Muscle layer of colon (tissue), 2 donors: Measurements from ENCODE around the gene OLFM2.

Experiments used
- H3K27ac ChIP-seq: one replicate; pipeline ENCODE4 v1.7.0; 2013; ENCODE audit warnings: low read depth, mild to moderate bottlenecking, low read length, moderate library complexity
- H3K27me3 ChIP-seq, 2 donors: one replicate each; pipeline ENCODE4 v1.7.0; 2013; ENCODE audit warnings: low read length in 2 of 2, mild to moderate bottlenecking in 2 of 2; ENCODE audit not compliant: insufficient read depth in 2 of 2, control insufficient read depth in 1 of 2
- H3K36me3 ChIP-seq: one replicate; pipeline ENCODE4 v1.7.0; 2013; ENCODE audit warnings: mild to moderate bottlenecking, low read length; ENCODE audit not compliant: insufficient read depth
- H3K4me1 ChIP-seq: one replicate; pipeline ENCODE4 v1.7.0; 2013; ENCODE audit warnings: mild to moderate bottlenecking, low read length; ENCODE audit not compliant: insufficient read depth
- H3K4me3 ChIP-seq, 2 donors: one replicate each; pipeline ENCODE4 v1.7.0; 2013; ENCODE audit warnings: low read length in 2 of 2, low read depth in 1 of 2, mild to moderate bottlenecking in 1 of 2, moderate library complexity in 1 of 2
- H3K9ac ChIP-seq: one replicate; pipeline ENCODE4 v1.7.0; 2013; ENCODE audit warnings: low read length
- H3K9me3 ChIP-seq: one replicate; pipeline ENCODE4 v1.7.0; 2013; ENCODE audit warnings: mild to moderate bottlenecking, low read length
- donor health status: abdominal sarcoma.
- donor health status: Adenocarcinoma of cecum.

OLFM2 gene

DNA sequence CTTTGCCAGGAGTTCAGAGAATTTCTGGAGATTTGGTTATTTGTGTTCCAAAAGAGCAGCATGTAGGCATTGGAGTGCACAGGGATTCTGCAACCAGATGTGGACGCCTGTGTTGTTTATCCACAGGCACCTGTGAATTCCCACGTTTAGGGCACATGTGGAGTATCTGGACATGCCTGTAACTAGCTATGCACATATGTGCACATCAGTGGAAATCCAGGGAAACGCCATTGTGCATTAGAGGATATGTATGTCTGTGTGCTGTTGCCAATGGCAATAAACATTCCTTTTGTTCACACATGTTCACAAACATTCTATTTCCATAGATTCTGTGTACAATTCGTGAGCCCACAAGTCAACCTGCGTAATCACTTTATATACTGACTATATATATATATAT lies 34.7 kb downstream of the OLFM2 start:
- Histone ChIP-seq H3K27ac (no peak overlapping the region), H3K4me1 (no peaks in the 10 kb centered on the region), H3K36me3 (no peaks in the 10 kb centered on the region), H3K4me3 (no peak overlapping the region), H3K9ac (no peak overlapping the region), H3K9me3 (no peaks in the 10 kb centered on the region), H3K27me3 (peaks cover 0 to 10% of the 10 kb centered on the region in 2 donors)

DNA sequence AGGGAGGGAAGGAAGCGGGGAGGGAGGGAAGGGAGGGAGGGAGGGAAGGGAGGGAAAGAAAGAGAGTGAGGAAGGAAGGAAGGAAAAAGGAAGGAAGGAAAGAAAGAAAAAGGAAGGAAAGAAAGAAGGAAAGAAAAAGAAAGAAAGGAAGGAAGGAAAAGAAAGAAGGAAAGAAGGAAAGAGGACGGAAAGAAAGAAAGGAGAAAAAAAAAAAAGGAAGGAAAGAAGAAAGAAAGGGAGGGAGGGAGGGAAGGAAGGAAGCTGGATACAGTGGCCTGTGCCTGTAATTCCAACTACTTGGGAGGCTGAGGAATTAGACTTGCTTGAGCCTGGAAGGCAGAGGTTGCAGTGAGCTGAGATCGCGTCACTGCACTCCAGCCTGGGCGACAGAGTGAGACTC lies 35.3 kb downstream of the OLFM2 start:
- Histone ChIP-seq H3K36me3 (no peaks in the 10 kb centered on the region), H3K9me3 (no peaks in the 10 kb centered on the region), H3K27ac (no peak overlapping the region), H3K4me3 (no peak overlapping the region), H3K27me3 (peaks cover 0 to 10% of the 10 kb centered on the region in 2 donors), H3K9ac (no peak overlapping the region), H3K4me1 (no peaks in the 10 kb centered on the region)

DNA sequence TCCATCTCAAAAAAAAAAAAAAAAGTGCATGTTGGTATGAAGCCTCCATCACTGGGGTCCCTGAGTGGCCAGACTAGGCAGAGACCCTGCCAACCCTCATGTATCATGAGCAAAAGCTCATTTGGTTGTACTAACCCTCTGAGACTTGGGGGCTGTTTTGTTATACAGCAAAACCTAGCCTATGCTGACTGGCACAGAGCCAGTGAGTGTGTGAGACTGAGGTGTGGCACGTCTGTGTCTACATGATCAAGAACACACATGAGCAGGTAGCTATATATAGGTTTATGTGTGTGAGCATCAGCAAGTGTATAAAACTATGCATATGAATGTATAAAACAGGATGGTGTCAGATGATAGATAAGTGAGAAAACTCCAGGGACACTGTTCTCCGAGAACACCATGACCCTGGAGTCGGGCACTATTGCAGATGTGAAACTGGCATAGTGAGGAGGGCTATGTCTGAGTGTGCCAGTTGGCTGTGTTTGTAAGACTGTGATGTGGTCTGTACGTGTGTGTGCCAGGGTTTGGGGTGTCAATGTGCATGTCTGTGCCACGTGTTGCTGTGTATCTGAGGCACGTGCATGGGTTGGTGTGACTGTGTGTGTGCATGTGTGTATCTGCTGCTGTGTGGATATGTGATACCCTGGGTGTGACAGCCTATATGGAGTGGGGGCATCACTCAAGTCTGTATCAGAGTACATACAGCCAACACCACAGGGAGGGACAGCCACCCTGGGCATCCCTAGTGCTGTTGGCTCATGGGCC lies 44.5 kb downstream of the OLFM2 start:
- no peak overlapping the region for H3K4me3 ChIP-seq
- no peaks in the 10 kb centered on the region for H3K27me3 ChIP-seq
- H3K36me3 ChIP-seq, result no peaks in the 10 kb centered on the region
- H3K9me3 ChIP-seq, result no peaks in the 10 kb centered on the region
- H3K9ac ChIP-seq, result no peak overlapping the region
- no peak overlapping the region for H3K27ac ChIP-seq
- H3K4me1 ChIP-seq, result no peaks in the 10 kb centered on the region

DNA sequence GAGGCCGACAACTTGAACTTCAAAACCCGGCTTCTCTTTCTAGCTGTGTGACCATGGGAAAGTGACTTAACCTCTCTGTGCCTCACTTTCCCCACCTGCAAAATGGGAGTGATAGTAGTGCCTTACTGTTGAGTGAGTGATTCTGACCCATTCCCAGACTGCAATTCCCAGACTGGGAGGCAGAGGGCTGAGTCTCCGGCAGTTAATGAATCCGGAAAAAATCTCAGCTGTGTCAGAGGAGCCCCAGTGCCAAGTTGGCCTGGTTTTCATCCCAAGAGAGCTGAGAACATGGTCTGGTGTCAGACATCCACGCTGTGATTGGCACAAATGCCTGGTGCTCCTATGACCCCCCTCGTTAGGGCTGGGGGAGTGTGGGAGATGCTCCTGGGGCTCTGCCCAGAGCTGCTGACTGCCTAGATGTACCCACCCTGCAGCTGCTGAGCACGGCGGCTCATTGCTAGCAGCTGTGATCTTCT lies 51.2 kb downstream of the OLFM2 start:
- H3K4me3 ChIP-seq, result no peak overlapping the region
- H3K27ac ChIP-seq, result no peak overlapping the region
- H3K27me3 ChIP-seq, result no peaks in the 10 kb centered on the region
- no peaks in the 10 kb centered on the region for H3K9me3 ChIP-seq
- no peak overlapping the region for H3K9ac ChIP-seq
- H3K4me1 ChIP-seq, result no peaks in the 10 kb centered on the region
- H3K36me3 ChIP-seq, result no peaks in the 10 kb centered on the region

DNA sequence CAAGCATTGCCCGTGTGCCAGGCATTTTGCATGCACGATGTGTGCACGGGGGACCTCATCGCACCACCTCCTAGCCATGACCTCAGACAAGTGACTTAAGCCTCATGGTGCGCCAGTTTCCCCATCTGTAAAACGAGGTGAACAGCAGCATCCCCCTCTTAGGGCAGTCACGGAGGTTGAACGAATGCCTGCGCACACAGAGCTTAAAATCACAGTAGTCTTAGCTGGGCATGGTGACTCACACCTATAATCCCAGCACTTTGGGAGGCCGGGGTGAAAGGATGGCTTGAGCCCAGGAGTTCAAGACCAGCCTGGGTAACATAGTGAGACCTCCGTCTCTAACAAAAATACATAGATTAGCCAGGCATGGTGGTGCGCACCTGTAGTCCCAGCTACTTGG lies 52.6 kb downstream of the OLFM2 start:
- Histone ChIP-seq H3K4me1 (no peaks in the 10 kb centered on the region), H3K36me3 (no peaks in the 10 kb centered on the region), H3K9me3 (no peaks in the 10 kb centered on the region), H3K4me3 (no peak overlapping the region), H3K27ac (no peak overlapping the region), H3K27me3 (no peaks in the 10 kb centered on the region), H3K9ac (no peak overlapping the region)

DNA sequence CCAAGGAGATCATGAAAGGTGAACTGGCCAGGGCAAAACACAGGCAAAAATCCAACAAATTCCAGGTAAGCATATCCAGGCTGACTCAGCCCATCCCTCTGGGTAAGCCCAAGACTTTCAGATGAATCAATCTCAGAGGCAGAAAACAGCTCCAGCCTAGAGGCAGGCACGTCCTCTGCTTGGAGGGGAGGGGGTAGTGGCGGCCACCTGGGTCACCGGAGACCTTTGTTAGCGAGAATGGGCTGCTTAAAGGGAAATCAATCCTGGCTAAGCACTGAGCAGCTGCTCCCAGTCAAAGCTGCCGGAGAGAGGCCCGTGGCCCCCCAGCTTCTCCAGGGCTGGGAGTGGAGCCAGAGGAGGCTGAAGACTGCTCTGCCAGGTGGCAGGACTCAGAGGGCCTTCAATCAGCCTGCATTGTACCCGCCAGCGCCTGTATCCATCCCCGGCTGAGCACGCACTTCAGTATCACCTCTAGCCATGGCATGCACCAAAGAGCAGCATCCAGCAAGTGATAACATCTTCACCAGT lies 53.0 kb downstream of the OLFM2 start:
- H3K4me3 ChIP-seq, result no peak overlapping the region
- no peaks in the 10 kb centered on the region for H3K4me1 ChIP-seq
- H3K27ac ChIP-seq, result no peak overlapping the region
- no peaks in the 10 kb centered on the region for H3K36me3 ChIP-seq
- no peaks in the 10 kb centered on the region for H3K9me3 ChIP-seq
- no peaks in the 10 kb centered on the region for H3K27me3 ChIP-seq
- no peak overlapping the region for H3K9ac ChIP-seq

DNA sequence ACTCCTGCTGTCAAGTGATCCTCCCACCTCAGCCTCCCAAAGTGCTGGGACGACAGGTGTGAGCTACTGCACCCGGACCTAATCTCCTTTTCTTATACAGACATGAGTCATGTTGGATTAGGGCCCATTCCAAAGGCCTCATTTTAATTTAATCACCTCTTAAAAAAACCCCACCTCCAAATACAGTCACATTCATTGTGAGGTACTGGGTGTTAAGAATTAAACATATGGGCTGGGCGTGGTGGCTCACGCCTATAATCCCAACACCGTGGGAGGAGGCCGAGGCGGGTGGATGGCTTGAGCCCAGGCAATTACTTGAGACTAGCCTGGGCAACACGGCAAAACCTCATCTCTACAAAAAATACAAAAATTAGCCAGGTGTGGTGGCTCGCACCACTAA lies 54.6 kb downstream of the OLFM2 start:
- Histone ChIP-seq H3K4me1 (no peaks in the 10 kb centered on the region), H3K27ac (no peak overlapping the region), H3K36me3 (no peaks in the 10 kb centered on the region), H3K27me3 (no peaks in the 10 kb centered on the region), H3K9me3 (no peaks in the 10 kb centered on the region), H3K4me3 (no peak overlapping the region), H3K9ac (no peak overlapping the region)

DNA sequence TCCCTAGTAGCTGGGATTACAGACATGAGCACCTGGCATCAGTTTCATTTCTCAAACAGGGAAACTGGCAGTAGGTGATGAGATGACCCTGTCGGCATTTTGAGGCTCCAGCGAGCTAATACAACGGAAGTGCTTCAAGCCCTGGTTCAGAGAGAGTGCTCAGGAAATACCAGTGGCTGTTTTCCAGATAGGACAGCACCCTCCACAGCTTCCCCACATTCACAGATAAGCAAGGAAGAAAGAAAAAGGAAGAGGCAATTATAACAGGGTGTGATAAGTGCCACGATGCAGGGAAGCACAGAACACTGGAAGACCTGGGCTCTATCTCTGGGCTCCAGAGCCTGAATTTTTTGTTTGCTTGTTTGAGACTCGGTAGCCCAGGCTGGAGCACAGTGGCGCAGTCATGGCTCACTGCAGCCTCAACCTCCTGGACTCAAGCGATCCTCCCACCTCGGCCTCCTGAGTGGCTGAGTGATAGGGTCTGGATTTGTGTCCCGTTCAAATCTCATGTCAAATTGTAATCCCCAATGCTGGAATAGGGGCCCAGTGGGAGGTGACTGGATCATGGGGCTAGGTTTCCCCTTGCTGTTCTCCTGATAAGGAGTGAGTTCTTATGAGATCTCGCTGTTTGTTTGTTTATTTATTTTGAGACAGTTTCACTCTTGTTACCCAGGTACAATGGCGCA lies 57.7 kb downstream of the OLFM2 start:
- Histone ChIP-seq H3K4me1 (no peaks in the 10 kb centered on the region), H3K9me3 (no peaks in the 10 kb centered on the region), H3K9ac (no peak overlapping the region), H3K4me3 (no peak overlapping the region), H3K27ac (no peak overlapping the region), H3K27me3 (no peaks in the 10 kb centered on the region), H3K36me3 (no peaks in the 10 kb centered on the region)

DNA sequence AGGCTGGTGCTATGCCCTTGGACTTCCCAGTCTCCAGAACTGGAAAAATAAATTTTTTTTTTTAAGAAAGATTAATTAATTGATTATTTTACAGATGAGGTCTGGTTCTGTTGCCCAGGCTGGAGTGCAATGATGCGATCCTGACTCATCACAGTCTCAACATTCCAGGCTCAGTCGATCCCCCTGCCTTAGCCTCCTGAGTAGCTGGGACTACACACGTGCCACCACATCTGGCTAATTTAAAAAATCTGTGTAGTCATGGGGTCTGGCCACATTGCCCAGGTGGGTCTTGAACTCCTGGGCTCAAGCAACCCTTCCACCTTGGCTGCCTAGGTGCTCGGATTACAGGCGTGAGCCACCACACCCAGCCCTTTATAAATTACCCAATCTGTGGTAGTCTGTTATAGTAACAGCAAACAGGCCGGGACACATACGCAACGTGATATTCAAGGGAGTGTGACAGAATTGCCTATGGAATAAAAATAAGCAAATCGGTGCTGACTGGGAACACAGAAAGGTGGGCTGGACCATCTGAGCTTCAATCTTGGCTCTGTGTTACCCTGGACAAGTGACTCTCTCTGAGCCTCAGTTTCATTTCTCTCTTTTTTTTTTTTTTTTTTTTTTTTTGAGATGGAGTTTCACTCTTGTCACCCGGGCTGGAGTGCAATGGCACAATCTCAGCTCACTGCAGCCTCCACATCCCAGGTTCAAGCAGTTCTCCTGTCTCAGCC lies 58.4 kb downstream of the OLFM2 start:
- Histone ChIP-seq H3K27ac (no peak overlapping the region), H3K27me3 (no peaks in the 10 kb centered on the region), H3K4me1 (no peaks in the 10 kb centered on the region), H3K9ac (no peak overlapping the region), H3K4me3 (no peak overlapping the region), H3K36me3 (no peaks in the 10 kb centered on the region), H3K9me3 (no peaks in the 10 kb centered on the region)

DNA sequence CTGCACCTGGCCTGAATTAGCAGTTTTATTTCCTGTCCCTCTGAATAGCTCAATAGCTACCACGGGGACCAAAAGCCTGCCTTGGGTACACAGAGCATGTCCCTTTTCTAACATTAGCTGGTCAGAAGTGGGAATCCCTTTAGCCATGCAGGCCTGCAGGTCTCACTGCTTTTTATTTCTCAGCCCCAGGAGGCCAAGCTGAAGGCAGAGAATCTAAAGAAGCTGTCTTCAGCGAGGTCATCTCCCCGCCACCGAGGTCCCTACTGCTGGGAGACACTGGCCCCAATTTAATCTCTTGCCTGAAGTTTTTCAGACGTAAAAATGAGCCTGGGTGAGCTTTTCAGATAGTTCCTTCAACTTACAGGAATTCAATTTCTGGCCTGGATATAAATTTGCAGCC lies 60.5 kb downstream of the OLFM2 start:
- H3K4me1 ChIP-seq, result no peaks in the 10 kb centered on the region
- H3K9ac ChIP-seq, result no peak overlapping the region
- H3K27me3 ChIP-seq, result no peaks in the 10 kb centered on the region
- H3K36me3 ChIP-seq, result no peaks in the 10 kb centered on the region
- no peak overlapping the region for H3K27ac ChIP-seq
- H3K4me3 ChIP-seq, result no peak overlapping the region
- H3K9me3 ChIP-seq, result no peaks in the 10 kb centered on the region

DNA sequence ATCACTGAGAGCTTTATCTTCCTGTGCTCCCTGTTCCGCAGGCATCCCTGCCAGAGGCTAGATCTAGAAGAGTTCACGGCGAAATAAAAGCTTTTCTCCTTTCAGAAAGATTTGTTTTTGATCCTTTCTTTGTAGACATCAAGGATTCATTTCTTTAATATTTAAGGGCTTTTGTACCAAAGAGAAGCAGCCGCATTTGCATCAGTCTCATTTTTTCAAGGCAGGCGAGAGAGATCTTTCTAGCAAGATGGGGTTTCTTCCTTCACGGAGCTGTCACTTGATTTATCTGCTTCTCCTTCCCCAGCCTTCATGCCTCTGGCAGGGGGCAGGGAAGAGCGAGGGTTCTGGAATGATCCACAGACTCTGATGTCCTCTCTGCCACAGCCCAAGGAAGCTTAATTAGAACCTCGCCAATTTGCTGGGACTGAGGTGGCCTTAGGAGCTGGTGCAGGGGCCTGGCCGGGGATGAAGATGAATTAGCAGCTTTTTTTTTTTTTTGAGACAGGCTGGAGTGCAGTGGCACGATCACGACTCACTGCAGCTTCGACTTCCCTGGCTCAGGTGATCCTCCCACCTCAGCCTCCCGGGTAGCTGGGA lies 61.2 kb downstream of the OLFM2 start:
- H3K4me1 ChIP-seq, result no peaks in the 10 kb centered on the region
- no peaks in the 10 kb centered on the region for H3K9me3 ChIP-seq
- H3K27me3 ChIP-seq, result no peaks in the 10 kb centered on the region
- H3K9ac ChIP-seq, result no peak overlapping the region
- H3K4me3 ChIP-seq, result no peak overlapping the region
- H3K36me3 ChIP-seq, result no peaks in the 10 kb centered on the region
- H3K27ac ChIP-seq, result no peak overlapping the region
